ENCODE measurements around the gene CLINT1.
"Not testable (repeated sequence)": the region's sequence is repeated elsewhere in the genome, so short reads cannot be mapped to it uniquely, and the experiment has no call there.

Gene CLINT1

DNA sequence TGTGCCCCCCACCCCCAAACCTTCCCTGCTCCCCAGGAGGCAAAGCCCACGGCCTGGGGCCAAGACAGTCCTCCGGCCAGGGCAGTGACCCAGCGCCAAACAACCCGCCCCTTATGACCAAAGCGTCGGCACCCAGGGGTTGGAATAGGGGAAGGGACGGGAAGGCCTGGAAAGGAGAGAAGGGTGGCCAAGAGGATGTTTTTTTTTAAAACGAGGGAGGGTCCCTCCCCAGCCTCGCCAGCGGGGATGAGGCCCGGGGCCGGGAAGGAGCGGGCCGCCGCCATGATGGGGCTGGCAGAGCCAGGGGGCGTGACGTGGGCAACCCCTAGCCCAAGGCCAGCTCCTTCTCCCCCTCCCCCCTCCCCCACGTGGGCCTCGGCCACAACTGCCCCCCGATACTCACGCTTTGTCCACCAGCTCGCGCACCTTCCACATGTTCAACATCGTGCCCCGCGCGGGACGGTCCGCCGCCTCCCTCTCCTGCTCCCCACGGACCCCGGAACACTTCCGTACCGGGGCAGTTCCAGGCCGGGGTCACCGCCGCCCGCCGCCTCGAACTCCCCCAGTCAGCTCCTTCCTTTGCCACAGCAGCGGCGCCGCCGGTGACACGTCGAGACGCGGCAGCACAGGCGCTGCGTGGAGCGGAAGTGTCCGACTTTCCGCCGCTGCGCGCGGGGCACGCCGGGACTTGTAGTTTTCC lies at the start of gene CLINT1:
Gene CLINT1, minus strand, starts transcription at position 619 of the 700 bp plus-strand sequence. Its CDS starts 175 bp downstream, at position 444.
- DNase-seq: peak; percentile 88

DNA sequence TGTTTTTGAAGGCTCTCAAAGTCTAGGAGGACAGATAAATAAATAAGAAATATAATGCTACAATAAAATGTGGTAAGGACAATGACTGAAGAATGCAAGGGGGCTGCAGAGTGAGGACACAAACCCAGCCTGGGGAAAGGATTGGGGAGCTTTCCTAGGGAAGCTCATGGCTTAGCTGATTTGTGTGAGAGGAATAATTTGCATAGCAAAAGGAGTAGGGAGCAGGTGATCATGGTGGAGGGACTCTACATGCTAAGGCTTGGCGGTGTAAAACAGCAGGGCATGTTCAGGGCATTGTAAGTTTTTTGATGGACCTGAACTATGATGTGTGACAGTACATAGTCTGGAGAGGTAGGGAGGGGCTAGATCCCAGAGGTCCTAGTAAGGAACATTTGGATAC lies 49.5 kb upstream of the CLINT1 start:
- no peak for DNase-seq

DNA sequence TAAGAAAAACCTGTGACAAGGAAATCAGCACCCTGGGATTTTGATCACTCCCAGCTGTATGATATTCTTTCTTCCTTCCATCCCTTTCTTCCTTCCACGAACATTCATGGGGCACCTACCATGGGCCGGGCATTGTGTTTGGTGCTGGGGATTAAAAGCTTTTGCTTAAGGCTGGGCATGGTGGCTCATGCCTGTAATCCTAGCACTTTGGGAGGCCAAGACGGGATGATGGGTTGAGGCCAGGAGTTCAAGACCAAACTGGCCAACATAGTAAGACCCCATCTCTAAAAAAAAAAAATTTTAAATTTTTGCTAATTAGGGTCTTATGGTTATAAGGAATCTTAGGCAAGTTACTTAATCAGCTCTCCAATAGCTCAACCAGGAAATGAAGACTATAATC lies 48.5 kb upstream of the CLINT1 start:
- DNase-seq: no peak

DNA sequence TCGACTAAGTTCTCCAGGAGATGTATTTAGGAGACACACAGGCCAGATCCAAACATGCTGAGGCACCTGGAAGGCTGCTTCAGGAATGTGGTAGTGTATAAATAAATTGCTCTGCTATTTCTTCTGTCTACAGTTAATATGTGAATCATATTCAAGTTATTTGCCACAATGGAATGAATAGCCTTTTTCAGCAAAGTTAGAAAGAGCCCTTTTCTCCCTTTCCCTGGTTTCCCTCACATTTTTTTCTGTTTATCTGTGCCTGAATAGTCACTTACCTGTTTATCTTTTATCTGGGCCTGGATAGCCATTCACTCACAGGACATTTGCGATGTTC lies 44.1 kb upstream of the CLINT1 start:
- no peak for DNase-seq

DNA sequence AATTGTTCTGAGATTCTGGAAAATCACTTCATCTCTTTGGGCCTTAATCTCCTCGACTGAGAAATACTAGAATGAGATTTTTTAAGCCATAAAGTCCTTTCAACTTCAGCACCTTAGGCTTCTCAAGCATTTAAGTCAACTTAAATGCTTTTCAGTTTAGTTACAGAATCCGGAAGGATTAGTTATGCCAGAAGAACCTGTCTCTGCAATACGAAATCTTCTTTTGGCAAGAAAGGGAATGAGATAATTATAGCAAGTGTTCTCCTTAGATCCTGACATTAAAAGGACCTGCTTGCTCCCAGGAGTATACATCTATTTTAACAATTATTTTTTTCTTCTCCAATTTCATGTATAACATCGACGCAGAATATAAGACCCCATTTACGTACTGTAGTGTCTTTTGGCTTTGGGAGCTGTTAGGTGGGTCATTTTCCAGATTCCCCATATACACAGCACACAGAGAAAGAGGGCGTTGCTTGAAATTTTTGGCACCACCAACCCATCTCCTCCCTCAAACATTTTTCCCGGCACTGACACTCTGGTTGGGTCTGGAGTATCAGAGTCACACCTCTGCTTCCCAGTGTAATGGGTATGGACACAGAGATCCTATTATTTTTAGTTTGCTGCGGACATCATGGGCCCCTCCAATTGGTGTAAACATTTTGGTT lies 43.6 kb upstream of the CLINT1 start:
- no peak for DNase-seq

DNA sequence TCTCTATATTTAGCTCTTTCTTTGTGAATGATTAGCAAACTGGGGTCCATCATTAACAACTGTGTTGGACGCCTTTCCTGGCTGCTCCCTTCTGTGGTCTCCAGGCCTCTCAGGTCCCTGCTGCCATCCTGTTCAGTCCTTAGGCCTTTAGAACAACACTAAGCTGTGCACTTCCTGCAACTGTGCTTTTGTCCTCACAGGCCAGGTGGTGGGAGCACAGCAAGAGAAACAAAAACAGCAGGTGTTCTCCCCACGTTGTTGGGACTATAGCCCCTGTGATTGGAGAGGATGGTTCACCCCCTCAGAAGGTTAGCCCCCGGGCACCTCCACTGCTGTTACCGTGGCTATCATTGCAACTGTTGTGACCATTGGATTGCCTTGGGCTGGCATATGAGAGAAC lies 41.7 kb upstream of the CLINT1 start:
- DNase-seq: no peak

DNA sequence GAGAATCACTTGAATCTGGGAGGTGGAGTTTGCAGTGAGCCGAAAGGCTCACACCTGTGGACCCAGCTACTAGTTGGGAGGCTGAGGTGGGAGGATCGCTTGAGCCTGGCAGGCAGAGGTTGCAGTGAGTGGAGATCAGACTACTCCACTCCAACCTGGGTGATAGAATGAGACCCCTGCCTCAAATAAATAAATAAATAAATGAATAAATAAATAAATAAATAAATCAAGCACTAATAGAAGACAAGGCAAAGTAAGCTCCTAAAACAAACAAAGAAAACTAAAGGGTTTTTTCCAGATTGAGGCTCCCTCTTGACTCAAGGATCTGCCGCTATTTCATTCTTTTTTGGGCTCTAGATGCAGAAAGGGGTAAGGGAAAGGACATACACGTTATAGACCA lies 34.7 kb upstream of the CLINT1 start:
- DNase-seq: no peak

DNA sequence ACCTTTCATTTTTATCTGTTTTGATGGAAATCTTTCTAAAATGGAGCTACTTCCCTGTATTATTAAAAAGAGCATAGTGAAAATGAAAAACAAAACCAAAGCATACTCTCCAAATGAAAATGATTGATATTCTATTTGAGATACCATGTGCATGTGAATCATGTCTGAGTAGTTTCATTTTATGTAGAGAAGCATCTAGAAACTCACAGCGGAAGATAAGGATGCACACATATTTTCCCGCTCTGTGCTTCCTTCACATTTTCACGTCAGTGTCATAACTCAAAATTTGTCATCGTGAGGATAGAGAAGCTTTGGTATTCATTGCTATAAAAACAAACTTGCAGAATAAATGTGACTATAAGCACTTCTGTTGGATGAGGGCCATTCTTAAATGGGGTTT lies 34.0 kb upstream of the CLINT1 start:
- DNase-seq: no peak

DNA sequence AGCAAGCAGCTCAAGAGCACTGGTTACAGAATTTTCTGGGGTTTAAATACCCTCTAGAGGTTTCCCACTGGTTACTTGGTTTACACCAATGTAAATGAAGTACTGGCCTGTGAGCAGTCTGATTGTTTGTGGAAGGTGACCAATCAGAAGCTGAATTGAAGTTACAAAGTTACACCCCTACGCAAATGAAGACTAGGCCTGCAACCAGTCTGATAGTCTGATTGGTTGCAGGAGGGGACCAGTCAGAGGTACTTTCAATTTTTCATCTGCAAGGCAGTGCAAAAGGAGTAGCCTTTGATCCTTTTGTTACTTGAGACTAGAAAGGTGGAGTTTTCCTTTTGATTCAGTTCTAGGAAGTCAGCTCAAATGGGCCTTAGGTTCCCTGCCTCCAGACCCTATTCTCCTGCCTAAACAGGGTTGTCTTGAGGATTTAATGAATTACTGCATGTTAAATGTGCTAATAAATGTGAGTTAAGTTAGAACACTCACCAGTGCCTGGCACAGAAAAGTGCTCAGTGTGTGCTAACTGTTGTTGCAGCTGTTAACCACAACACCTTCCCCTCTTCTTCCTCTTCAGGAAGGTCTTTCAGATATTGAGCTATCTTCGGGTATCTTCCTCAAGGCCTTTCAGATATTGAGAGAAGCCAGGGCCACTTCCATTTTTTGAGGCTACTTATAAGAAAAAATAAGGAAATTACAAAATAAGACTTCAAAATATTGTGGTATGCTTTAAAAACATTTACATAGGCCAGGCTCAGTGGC lies 32.1 kb upstream of the CLINT1 start:
- peak; percentile 17 for DNase-seq

DNA sequence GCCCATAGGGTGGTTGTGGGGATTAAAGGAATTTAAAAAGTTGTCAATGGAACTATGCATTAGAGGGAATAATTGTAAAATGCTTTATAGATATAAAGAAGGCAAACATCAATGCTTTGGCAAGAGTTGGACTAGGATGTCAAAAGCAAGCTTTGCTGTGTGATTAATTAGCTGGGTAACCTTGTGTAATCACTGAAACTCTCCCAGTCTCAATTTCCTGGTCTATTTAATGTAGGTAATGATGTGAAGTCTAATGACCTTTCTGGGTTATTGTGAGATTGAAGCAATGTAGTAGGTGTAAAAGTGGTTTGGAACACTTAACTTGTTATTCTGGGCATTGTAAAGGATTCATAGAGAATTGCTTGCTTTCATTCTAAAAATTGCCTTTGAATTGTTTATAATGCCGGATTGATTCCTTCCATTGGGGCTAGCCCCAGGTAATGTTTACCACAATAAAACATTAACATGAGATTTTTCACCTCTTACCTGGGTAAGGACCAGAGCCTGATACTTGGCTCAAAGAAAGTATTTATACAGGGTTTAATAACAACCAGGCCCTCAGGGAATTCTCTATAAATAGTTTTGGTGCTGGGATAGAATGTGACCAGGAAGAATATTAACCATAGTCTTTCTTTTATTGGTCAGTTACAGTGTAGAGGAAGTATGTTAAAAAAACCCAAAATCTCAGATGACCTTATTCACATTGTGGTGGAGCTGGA lies 30.0 kb upstream of the CLINT1 start:
- DNase-seq: no peak

DNA sequence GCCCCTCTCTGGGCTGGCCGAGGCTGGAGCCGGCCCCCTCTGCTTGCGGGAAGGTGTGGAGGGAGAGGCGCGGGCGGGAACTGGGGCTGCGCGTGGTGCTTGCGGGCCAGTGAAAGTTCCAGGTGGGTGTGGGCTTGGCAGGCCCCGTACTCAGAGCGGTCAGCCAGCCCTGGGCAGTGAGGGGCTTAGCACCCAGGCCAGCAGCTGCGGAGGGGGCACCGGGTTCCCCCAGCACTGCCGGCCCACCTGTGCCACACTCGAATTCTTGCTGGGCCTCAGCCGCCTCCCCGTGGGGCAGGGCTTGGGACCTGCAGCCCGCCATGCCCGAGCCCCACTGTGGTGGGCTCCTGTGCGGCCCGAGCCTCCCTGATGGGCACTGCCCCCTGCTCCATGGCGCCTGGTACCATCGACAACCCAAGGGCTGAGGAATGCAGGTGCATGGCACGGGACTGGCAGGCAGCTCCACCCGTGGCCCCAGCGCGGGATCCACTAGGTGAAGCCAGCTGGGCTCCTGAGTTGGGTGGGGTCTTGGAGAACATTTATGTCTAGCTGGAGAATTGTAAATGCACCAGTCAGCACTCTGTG lies 27.9 kb upstream of the CLINT1 start:
- DNase-seq: no peak

DNA sequence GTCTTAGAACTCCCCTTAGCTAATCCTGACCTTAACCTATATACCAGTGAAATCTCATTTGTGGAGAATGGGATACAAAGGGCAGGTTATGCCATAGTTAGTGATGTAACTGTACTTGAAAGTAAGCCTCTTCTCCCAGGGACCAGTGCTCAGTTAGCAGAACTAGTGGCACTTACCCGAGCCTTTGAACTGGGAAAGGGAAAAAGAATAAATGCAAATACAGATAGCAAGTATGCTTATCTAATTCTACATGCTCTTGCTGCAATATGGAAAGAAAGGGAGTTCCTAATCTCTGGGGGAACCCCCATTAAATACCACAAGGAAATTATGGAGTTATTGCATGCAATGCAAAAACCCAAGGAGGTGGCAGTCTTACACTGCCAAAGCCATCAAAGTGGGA lies 26.1 kb upstream of the CLINT1 start:
- not testable (repeated sequence) for DNase-seq

DNA sequence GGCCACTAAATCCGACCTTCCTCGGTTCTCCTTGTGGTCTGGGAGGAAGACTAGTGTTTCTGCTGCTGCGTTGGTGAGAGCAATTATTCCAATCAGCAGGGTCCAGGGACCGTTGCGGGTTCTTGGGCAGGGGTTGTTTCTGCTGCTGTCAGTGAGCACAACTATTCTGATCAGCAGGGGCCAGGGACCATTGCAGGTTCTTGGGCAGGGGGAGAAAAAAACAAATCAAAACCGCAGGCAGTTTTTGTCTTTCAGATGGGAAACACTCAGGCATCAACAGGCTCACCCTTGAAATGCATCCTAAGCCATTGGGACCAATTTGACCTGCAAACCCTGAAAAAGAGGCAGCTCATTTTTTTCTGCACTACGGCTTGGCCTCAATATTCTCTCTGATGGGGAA lies 22.6 kb upstream of the CLINT1 start:
- not testable (repeated sequence) for DNase-seq

DNA sequence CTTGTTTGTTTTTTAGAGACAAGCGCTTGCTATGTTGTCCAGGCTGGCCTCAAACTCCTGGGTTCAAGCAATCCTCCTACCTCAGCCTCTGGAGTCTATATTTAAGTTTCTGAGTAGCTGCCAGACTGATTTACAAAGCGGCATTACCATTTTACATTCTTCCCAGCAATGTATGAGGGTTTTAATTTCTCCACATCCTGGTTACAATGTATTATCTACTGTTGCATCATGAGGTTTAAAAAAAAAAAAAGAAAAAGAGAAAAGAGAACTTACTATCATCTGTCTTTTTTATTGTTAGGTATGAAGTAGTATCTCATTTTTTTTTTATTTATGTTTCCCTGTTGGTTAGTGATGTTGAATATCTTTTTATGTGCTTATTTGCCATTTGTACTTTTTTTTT lies 18.9 kb upstream of the CLINT1 start:
- no peak for DNase-seq

DNA sequence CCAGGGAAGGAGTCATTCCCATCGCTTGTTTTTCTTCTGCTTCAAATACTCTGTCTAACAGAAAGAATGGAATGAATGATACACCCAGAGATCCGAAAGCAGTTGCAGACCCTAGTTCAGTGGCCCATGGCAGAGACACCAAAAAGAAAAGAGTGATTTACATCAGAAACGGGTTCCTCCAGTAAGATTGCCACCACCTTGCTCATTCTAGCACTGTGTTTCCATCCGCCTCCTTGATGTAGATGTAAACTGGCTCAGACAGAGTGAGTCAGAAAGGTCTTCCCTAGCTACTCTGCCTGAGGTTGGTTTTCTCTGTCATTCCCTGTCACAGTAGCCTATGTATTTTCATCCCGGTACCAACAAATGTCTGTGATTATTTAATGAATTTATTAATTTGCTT lies 15.9 kb upstream of the CLINT1 start:
- DNase-seq: no peak

DNA sequence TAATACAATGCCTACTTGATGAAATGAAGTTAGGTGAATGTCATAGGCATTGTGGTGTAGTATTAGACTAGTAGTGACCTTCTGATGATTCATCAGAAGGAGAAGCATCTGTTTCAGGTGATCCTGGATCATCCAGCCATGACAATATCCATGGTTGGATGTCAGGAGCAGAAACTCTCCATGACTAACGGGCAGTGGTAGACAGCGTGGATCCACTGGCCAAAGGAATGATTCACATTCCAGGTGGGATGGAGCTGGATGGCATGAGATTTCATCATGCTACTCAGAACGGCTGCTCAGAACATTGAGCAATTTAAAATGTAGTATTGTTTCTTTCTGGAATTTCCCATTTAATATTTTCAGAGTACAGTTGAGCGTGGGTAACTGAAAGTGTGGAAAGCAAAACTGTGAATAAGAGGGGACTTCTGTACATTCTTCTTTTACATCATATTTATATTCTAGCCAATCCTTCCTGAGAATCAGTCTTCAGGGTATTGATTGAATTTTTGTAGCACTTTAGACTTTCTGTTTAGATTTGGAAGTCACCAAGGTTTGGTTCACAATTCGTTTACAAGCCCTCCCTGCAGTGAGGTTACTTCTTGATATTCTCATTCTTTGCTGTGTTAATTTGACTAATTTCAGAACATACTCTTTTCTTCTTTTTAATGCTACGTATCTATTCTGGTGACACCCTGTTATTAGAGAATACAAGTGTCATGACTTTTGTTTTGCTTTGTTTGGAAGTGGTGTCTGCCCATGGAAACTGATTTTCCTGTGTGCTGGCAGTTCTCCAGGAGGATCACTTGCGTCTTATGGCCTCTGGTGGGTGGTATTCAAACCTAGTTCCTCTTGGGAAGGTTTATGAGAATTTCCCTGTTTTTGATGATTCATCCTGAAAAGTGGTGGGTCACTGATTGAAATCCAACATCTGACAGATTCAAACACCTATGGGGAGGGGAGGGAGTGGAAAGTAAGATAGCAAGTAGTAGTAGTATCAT lies 12.2 kb upstream of the CLINT1 start:
- no peak for DNase-seq

DNA sequence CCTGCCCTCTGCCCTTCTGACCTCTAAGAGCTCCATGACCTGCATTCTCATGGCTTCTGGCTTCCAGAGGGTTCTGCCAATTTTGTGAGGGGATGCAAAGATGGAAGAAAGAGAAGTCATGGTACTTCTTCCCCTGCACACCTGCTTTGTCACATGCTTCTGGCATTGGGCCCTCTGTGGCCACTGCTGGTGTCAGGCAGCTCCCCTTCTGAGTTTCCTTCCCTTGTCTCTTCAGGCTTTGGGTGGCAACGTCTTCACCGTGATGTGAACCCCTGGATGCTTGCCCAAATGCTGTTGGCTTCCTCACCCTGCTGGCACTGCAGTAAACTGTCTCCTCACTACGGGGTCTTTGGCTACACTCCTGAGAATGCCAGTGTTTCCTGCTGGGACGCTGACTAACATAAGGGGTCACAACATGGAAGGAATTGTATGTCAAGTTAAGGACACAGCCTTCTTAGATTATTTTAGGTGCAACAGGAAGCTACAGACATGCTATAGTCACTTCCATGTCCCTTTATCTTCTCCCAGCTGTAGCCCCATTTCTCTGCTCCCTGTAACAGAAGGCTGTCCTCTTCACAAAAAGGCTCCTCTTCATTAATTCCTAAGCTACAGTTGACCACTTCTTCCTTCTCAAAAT lies 8.9 kb upstream of the CLINT1 start:
- DNase-seq: no peak

DNA sequence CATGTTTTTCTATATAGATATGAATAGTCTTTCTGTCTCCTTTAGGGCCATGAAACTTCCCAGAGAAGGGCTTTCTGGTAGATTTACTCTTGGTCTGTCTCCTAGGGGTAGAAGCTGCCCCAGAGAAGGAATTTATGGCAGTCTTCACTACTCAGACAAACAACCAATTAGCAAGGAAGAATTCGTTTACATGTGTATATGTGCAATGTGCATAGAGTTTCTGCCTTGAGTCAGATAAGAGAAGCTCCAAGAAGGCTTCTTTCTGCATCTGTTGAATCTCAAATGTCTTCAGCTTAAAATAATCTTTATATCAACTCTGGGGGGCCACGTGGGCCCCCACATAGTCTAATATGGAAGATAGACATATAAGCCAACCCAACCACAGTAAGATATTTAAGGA lies 7.6 kb upstream of the CLINT1 start:
- DNase-seq: no peak

DNA sequence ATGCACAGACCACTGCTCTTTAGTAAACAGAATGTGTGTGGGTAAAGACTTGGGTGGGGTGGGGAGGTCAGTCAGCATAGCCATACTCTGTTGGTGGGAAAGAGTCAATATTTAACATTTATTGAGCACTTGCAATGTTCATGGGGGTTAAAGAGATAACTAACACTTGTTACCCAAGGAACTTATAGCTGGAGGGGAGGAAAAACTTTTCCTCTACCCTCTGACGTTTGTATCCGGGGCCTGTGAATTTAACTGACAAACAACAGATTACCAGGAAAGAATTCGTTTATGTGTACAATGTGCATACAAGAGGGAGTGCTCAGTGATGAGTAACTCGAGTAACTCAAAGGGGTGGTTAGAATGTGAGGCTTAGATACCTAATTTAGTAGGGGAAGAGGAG lies 6.8 kb upstream of the CLINT1 start:
- no peak for DNase-seq

DNA sequence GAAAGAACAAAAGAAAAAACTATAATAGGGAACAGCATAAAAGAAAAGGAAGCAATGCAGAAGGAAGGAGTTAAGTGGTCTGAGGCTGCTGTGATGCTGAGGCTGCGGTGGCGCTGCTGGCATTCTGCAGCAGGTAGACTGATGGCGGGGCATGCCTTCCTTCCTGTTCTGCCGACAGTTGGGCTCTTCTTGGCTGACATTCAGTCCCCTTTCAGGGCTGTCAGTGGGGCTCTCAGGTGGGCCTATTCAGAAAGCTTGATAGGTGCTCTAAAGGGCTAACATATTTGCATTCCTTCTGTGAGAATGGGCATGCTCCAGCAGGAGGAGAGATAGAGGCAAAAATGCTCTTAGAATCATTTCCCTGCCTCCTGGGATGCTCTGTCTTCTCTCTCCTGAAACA lies 5.1 kb upstream of the CLINT1 start:
- no peak for DNase-seq

DNA sequence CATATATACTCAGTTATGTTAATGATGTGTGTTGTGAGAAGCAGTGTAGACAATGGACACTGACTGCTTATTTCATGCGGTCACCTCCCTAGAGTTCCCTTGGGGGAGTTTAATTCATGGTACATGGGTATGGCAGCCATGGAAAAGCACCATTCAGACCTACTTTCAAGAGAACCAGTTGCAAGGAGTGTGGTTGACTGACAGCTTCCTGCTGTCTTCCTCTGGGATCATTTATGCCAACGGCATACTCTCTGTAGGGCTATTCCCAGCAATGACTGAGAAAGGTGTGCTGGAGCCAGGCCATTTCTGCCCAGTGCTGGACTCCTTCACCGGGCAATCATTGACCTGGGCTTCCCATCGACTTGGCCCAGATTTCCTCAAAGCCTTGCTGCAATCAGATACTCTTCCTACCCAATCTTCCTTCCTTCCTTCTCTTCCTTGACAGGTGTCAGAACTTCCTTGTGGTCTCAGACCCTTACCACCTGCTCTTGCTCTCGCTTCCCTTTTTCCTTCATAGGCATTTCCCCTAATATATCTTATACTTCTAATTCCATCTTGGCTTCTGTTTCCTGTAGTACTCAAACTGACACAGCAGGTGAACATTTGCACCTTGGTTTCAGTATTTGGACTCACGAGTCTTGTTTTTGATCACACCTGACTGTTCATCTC lies 3.4 kb upstream of the CLINT1 start:
- no peak for DNase-seq

All from CD4-positive, alpha-beta T cell treated with Interleukin-10 for 1 hour (primary cell).